NOMO-1 (cell line): Measurements from ENCODE around the gene MCCC2.
"Not testable (repeated sequence)": the region's sequence is repeated elsewhere in the genome, so short reads cannot be mapped to it uniquely, and the experiment has no call there.

Experiments used
- DNase-seq, 2 experiments: peaks; one replicate each; lab custom pipeline; 2025; ENCODE audit not compliant: unreplicated experiment in 2 of 2; lab: John Stamatoyannopoulos, UW

The MCCC2 gene

GRCh38 chr5:71596169-71596568, 9.0 kb downstream of the MCCC2 start:
- DNase-seq: no peak

- no peak for DNase-seq
Observed at GRCh38 chr5:71597001-71597400, 9.9 kb downstream of the MCCC2 start.

- DNase-seq: no peak
Observed at GRCh38 chr5:71600783-71601182, 13.6 kb downstream of the MCCC2 start.

GRCh38 chr5:71601222-71602026, 14.3 kb downstream of the MCCC2 start:
- peak; percentile 21 to 54 for DNase-seq

- DNase-seq: not testable (repeated sequence)
Observed at GRCh38 chr5:71609916-71610315, 22.8 kb downstream of the MCCC2 start.

- DNase-seq: no peak
Observed at GRCh38 chr5:71615809-71616208, 28.7 kb downstream of the MCCC2 start.

- DNase-seq: no peak
Observed at GRCh38 chr5:71620630-71621029, 33.5 kb downstream of the MCCC2 start.

GRCh38 chr5:71621268-71621667, 34.1 kb downstream of the MCCC2 start:
- no peak for DNase-seq

- no peak for DNase-seq
Observed at GRCh38 chr5:71621741-71622140, 34.6 kb downstream of the MCCC2 start.

GRCh38 chr5:71623221-71623794, 36.2 kb downstream of the MCCC2 start:
- no peak for DNase-seq

GRCh38 chr5:71629950-71630349, 42.8 kb downstream of the MCCC2 start:
- no peak for DNase-seq

GRCh38 chr5:71631070-71631469, 43.9 kb downstream of the MCCC2 start:
- DNase-seq: no peak

GRCh38 chr5:71632168-71632567, 45.0 kb downstream of the MCCC2 start:
- DNase-seq: no peak

GRCh38 chr5:71633255-71634155, 46.4 kb downstream of the MCCC2 start:
- DNase-seq: no peak

GRCh38 chr5:71637133-71637532, 50.0 kb downstream of the MCCC2 start:
- DNase-seq: no peak

- DNase-seq: no peak
Observed at GRCh38 chr5:71640408-71640807, 53.3 kb downstream of the MCCC2 start.

GRCh38 chr5:71645030-71645429, 57.9 kb downstream of the MCCC2 start:
- no peak for DNase-seq

- DNase-seq: not testable (repeated sequence)
Observed at GRCh38 chr5:71650940-71651339, 63.8 kb downstream of the MCCC2 start.

GRCh38 chr5:71651579-71651978, 64.4 kb downstream of the MCCC2 start:
- DNase-seq: no peak

- no peak for DNase-seq
Observed at GRCh38 chr5:71652349-71652748, 65.2 kb downstream of the MCCC2 start.

GRCh38 chr5:71652803-71653543, 65.8 kb downstream of the MCCC2 start:
- no peak for DNase-seq
